GM18951 (cell line): Measurements from ENCODE around the gene ENOX2.

Experiments used
- POLR2A ChIP-seq: IDR thresholded peaks from 4 replicates; pipeline ENCODE4 v1.6.1; 2011; ENCODE audit warnings: mild to moderate bottlenecking; ENCODE audit not compliant: insufficient read length, insufficient read depth; ENCODE audit errors: extremely low read depth
- in situ Hi-C: fragments of 300-500 bp; cut with MboI; formaldehyde crosslinking; loops from one replicate; pipeline ENCODE4 v1.12.0; 2022; ENCODE audit warnings: low sequenced_read_pairs, mixed read lengths, inconsistent platforms; ENCODE audit not compliant: unreplicated experiment

ENOX2 gene, protein sequence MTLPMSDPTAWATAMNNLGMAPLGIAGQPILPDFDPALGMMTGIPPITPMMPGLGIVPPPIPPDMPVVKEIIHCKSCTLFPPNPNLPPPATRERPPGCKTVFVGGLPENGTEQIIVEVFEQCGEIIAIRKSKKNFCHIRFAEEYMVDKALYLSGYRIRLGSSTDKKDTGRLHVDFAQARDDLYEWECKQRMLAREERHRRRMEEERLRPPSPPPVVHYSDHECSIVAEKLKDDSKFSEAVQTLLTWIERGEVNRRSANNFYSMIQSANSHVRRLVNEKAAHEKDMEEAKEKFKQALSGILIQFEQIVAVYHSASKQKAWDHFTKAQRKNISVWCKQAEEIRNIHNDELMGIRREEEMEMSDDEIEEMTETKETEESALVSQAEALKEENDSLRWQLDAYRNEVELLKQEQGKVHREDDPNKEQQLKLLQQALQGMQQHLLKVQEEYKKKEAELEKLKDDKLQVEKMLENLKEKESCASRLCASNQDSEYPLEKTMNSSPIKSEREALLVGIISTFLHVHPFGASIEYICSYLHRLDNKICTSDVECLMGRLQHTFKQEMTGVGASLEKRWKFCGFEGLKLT

DNA sequence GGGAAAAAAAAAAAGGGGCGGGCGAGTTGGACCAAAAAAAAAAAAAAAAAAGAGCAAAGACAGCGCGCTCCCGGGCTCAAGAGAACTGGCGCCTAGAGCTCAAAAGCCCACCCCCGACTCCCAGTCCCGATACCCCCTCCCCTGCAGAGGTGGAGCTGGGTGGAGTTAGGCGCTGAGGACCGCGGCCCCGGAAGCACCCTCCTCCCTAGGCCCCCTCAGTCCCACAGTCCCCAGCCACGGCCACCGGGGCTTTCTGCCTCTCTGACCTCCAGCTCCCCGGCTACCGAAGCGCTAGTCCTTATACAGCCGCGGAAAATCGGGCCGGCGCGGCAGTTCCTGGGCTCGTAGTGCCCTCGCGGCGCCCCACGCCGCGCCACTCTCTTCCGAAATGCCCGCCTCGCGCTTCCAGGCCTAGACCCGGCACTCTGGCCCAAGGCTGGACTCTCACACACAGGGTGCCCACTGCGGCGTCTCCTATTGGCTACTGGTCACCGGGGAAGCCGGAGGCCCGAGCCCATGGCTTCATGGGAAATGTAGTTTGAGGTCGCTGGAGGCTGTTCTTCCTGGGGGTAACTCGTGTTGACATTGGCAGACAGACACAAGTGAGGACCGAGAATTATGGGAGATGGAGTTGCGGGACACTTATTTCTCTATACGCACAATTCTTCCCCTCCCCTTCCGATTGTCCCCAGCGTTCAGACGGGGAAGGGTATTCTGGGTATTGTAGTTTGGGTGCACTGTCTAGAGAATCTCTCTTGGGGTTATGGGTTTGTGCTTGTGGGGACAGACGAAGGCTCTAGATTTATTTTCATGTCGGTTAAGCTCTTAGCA is at the start of gene ENOX2:
Gene ENOX2 (minus strand): TSS at position 427 of the 831 bp plus-strand sequence. CDS start 199,993 bp downstream, outside the sequence.
- TF ChIP-seq POLR2A: peak; percentile 77
- in situ Hi-C loops: loop anchor here (25.0 kb wide), 1 partner anchor 566 kb away; the partner anchor contains the start of gene SLC25A14

DNA sequence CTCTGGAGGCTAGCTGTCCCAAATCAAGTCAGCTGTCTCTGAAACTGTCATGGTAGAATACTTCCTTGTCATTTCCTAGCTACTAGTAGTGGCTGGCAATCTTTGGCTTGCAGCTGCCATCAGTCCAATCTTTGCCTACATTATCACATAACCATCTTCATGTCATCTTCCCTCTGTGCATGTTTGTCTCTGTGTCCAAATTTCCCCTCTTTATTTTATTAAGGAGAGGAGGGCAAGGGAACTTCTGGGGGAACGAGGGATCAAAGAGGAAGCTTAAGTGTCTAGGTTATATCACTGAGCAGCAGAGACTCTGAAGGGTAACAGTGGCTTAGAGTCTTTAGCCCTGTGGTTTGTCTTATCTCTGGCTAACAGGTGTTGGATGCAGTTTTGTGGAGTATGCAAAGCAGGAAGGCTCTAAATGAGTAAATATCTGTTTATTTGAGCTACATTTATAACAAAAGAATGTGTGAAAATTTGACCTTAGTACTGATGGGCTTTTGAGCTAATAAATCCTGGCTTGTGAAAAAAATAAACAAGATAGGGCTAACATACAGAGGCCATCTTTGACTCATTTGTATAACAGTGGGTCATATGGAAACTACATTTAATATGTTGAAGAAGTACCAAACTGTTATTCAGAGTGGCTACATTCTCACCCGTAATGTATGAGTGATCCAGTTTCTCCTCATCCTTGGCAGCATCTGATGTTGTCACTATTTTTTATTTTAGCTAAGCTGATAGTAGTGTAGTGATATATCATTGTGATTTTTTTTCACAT is 49.4 kb upstream of the ENOX2 start:
- in situ Hi-C loops: no loop called here
- no peak for TF ChIP-seq POLR2A

GRCh38 chrX:130944230-130944629 is 41.2 kb upstream of the ENOX2 start:
- TF ChIP-seq POLR2A: no peak
- in situ Hi-C loops: no loop called here

GRCh38 chrX:130937101-130937500 is 34.1 kb upstream of the ENOX2 start:
- no peak for TF ChIP-seq POLR2A
- in situ Hi-C loops: no loop called here

GRCh38 chrX:130933358-130933757 is 30.3 kb upstream of the ENOX2 start:
- no peak for TF ChIP-seq POLR2A
- in situ Hi-C loops: no loop called here

GRCh38 chrX:130920405-130920804 is 17.4 kb upstream of the ENOX2 start:
- in situ Hi-C loops: loop anchor here (25.0 kb wide), 1 partner anchor 583 kb away; the partner anchor contains the start of gene SLC25A14

GRCh38 chrX:130919676-130920075 is 16.7 kb upstream of the ENOX2 start:
- in situ Hi-C loops: loop anchor here (10.0 to 25.0 kb wide), 2 partner anchors 365 to 582 kb away; partner anchors contain the start of gene SLC25A14

- in situ Hi-C loops: loop anchor here (10.0 to 25.0 kb wide), 2 partner anchors 364 to 581 kb away; partner anchors contain the start of gene SLC25A14
Observed at GRCh38 chrX:130918498-130918897, 15.5 kb upstream of the ENOX2 start.

- in situ Hi-C loops: loop anchor here (10.0 to 25.0 kb wide), 2 partner anchors 362 to 580 kb away; partner anchors contain the start of gene SLC25A14
- no peak for TF ChIP-seq POLR2A
Observed at GRCh38 chrX:130916636-130917422, 13.8 kb upstream of the ENOX2 start.

DNA sequence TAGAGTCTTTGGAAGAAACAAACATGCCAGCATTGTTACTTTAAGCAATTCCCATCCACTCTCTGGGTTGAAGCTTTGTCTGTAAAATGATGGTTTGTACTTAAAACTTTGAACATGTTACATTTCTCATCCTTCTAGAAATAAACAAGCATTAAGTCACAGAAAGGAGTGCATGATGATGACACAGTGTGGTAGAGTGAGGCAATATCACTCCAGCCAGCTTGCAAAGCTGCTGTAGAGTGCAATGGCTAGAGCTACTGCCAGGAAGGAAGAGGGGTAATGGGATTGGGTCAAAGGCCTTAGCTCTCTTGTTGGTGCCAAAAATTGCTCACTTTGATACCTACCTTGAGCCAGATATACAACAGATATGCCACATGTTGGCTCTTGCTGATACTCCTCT is 12.3 kb upstream of the ENOX2 start:
- in situ Hi-C loops: loop anchor here (10.0 to 25.0 kb wide), 2 partner anchors 361 to 578 kb away; partner anchors contain the start of gene SLC25A14
- no peak for TF ChIP-seq POLR2A

DNA sequence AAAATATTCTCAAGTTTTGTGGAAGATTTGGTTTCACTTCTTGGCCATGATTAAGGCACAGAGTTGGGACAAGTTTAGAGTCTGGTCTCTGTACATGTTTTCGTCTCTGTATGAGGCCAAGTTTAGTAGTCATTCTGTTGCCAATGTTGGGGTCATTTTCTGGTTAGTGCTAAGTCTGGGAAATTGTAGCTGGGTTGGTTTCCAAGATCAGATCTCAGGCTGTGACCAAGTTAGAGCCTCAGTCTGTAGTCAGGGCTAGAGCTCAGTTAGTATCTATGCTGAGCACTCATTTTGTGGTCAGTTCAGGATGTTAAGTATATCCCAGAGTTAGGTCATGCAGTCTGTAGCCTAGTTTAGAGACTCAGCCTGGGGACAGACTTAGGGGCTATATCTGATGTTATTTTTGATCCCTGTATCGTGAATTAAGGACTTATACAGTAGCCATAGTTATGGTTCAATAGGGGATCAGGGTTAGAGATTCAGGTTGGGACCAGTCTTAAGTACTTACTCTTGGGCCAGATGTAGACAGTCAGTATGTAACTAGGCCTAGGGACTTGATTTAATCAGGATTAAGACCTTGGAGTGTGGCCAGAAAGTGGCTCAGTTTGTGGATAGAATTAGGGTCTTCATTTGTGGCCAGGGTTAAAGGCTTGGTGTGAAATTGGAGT is 6.6 kb upstream of the ENOX2 start:
- in situ Hi-C loops: loop anchor here (10.0 to 25.0 kb wide), 2 partner anchors 355 to 572 kb away; partner anchors contain the start of gene SLC25A14

DNA sequence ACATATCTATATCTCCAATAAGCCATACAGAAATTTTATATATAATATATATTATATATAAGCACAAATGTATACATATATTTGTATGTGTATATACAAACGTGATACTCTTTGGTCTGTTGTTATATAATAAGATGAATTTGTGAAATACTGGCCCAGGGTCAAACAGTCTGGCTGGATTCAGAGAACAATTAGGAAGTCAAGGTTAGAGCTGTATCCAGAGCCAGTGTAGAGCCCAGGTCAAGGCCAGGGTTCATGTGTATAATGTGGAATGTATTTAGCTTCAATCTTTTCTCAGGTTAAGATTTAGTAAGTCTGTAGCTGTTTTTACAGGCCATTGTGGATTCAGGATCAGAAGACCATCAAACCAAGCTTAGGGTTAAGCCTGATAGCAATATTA is 3.8 kb upstream of the ENOX2 start:
- in situ Hi-C loops: loop anchor here (25.0 kb wide), 1 partner anchor 569 kb away; the partner anchor contains the start of gene SLC25A14
- TF ChIP-seq POLR2A: no peak

More for the DNA sequence above, 6.6 kb upstream of the ENOX2 start:
- TF ChIP-seq POLR2A: no peak
